ENCODE measurements around the gene MKRN2OS. TPM values are rescaled to one million over a fixed set of nuclear protein-coding genes. Genes with fewer than 3 reads are reported as not detected.

The MKRN2OS gene
- total RNA-seq, 3 donors from 2014 or later, result 1.0 to 3.6 TPM; not detected in 1

GRCh38 chr3:12584083-12584482 lies 38.8 kb upstream of the MKRN2OS start:
- no peak overlapping the region for H3K27ac ChIP-seq
- no peak for DNase-seq (ENCODE audit: low spot score in 2 of 2)
- H3K9me3 ChIP-seq, result no peaks in the 10 kb centered on the region
- no peak for TF ChIP-seq POLR2AphosphoS5 (IDR thresholded peaks at IDR 0.05)
- TF ChIP-seq CTCF (IDR thresholded peaks at IDR 0.05), result no peak
- no peak for TF ChIP-seq POLR2A (IDR thresholded peaks at IDR 0.05)
- H3K36me3 ChIP-seq, result peaks cover 47% of the 10 kb centered on the region
- no peaks in the 10 kb centered on the region for H3K27me3 ChIP-seq
- intact Hi-C loops (cut with DNase I; ENCODE audit: low total_unique reads), result loop anchor here (10.0 kb wide), 1 partner anchor 739 kb away; the partner anchor contains the start of gene TAMM41
- no peaks in the 10 kb centered on the region for H3K4me1 ChIP-seq
- H3K4me3 ChIP-seq, result no peak overlapping the region

GRCh38 chr3:12583280-12583679 lies 38.0 kb upstream of the MKRN2OS start:
- no peak for TF ChIP-seq POLR2AphosphoS5 (IDR thresholded peaks at IDR 0.05)
- TF ChIP-seq POLR2A (IDR thresholded peaks at IDR 0.05), result no peak
- TF ChIP-seq CTCF (IDR thresholded peaks at IDR 0.05), result no peak
- H3K27ac ChIP-seq, result no peak overlapping the region
- no peaks in the 10 kb centered on the region for H3K9me3 ChIP-seq
- no peaks in the 10 kb centered on the region for H3K4me1 ChIP-seq
- no peak for DNase-seq (ENCODE audit: low spot score in 2 of 2)
- H3K4me3 ChIP-seq, result no peak overlapping the region
- intact Hi-C loops (cut with DNase I; ENCODE audit: low total_unique reads), result loop anchor here (10.0 kb wide), 1 partner anchor 738 kb away; the partner anchor contains the start of gene TAMM41
- H3K36me3 ChIP-seq, result peaks cover 40% of the 10 kb centered on the region
- no peaks in the 10 kb centered on the region for H3K27me3 ChIP-seq

- TF ChIP-seq POLR2A (IDR thresholded peaks at IDR 0.05) (no peak), POLR2AphosphoS5 (IDR thresholded peaks at IDR 0.05) (no peak), CTCF (IDR thresholded peaks at IDR 0.05) (no peak)
- Histone ChIP-seq H3K9me3 (no peaks in the 10 kb centered on the region), H3K4me3 (no peak overlapping the region), H3K27ac (no peak overlapping the region), H3K4me1 (no peaks in the 10 kb centered on the region), H3K27me3 (no peaks in the 10 kb centered on the region), H3K36me3 (peaks cover 40% of the 10 kb centered on the region)
- no peak for DNase-seq (ENCODE audit: low spot score in 2 of 2)
- intact Hi-C loops (cut with DNase I; ENCODE audit: low total_unique reads), result loop anchor here (10.0 kb wide), 1 partner anchor 738 kb away; the partner anchor contains the start of gene TAMM41
Measured at GRCh38 chr3:12582730-12583129, 37.4 kb upstream of the MKRN2OS start.

- intact Hi-C loops (cut with DNase I; ENCODE audit: low total_unique reads), result loop anchor here (10.0 kb wide), 1 partner anchor 735 kb away; the partner anchor contains the start of gene TAMM41
- no peak for TF ChIP-seq POLR2A (IDR thresholded peaks at IDR 0.05)
- TF ChIP-seq POLR2AphosphoS5 (IDR thresholded peaks at IDR 0.05), result no peak
- TF ChIP-seq CTCF (IDR thresholded peaks at IDR 0.05), result no peak
- H3K27me3 ChIP-seq, result no peaks in the 10 kb centered on the region
- no peaks in the 10 kb centered on the region for H3K9me3 ChIP-seq
- no peak overlapping the region for H3K4me3 ChIP-seq
- DNase-seq (ENCODE audit: low spot score in 2 of 2), result no peak
- H3K4me1 ChIP-seq, result no peaks in the 10 kb centered on the region
- H3K36me3 ChIP-seq, result peaks cover 44% of the 10 kb centered on the region
- no peak overlapping the region for H3K27ac ChIP-seq
Measured at GRCh38 chr3:12579905-12580304, 34.6 kb upstream of the MKRN2OS start.

GRCh38 chr3:12579456-12579855 lies 34.2 kb upstream of the MKRN2OS start:
- no peak for DNase-seq (ENCODE audit: low spot score in 2 of 2)
- no peaks in the 10 kb centered on the region for H3K9me3 ChIP-seq
- intact Hi-C loops (cut with DNase I; ENCODE audit: low total_unique reads), result no loop called here
- TF ChIP-seq POLR2AphosphoS5 (IDR thresholded peaks at IDR 0.05) (no peak), POLR2A (IDR thresholded peaks at IDR 0.05) (no peak), CTCF (IDR thresholded peaks at IDR 0.05) (no peak)
- no peak overlapping the region for H3K27ac ChIP-seq
- peaks cover 46% of the 10 kb centered on the region for H3K36me3 ChIP-seq
- no peaks in the 10 kb centered on the region for H3K27me3 ChIP-seq
- H3K4me1 ChIP-seq, result no peaks in the 10 kb centered on the region
- H3K4me3 ChIP-seq, result no peak overlapping the region

All from breast epithelium (tissue), 4 donors.